Fibroblast of gingiva (primary cell): ENCODE data around the gene TICRR.

Experiments used
- DNase-seq: peaks from one replicate; pipeline ENCODE4 v3.0.0-alpha.2; 2011; ENCODE audit warnings: low read depth

The TICRR gene

DNA sequence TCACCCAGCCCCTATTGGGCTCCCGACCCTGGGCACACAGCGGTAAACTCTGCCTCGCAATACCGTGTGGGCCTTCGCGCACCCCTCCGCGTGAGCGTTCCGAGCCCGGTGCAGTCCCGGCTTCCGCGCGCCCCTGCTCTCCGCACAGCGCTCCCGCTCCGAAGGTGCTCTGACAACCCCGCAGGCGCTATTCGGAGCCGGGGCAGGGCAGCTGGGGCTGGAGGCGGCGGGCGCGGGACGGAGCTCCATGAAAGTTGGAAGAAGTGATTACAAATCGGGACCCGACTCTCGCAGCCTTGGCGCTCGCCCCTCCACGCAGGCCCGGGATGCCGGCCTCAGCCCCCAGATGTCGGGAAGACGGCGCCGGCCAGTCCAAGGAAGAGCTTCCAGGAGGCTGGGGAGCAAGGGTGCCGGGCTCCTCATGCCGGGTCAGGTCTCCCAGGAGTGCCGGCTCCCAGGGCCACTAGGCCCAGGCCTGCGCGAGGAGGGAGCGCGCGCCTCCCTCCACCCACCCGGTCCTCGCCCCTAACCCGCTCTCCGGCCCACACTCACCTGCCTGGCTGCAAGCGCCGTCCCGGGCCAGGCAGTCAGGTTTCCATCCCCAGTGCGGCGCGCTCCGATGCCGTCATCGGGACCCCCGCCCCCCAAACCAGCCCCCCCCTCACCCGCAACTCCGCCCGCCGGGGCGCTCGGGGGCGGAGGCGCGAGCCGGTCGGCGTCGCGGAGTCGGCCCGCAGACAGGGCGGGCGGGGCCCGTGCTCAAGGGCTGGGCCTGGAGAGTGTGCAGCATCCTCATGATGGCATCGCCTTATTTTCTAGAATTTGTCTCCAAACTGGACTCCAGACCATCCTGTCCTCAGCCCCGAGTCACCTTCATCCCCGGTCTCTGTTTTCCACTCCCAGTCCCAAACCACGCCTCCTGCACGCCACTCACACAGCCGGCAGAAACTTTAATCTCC is 79.9 kb downstream of the TICRR start, which contains the start of gene KIF7:
KIF7 (minus strand) TSS at position 621 of the 959 bp plus-strand sequence. CDS start 2,537 bp downstream, outside the sequence.
- peak; percentile 51 for DNase-seq

- no peak for DNase-seq
These were observed 81.0 kb downstream of the TICRR start for GRCh38 chr15:89656116-89656815.

- no peak for DNase-seq
These were observed 82.5 kb downstream of the TICRR start for GRCh38 chr15:89657686-89658200.

DNA sequence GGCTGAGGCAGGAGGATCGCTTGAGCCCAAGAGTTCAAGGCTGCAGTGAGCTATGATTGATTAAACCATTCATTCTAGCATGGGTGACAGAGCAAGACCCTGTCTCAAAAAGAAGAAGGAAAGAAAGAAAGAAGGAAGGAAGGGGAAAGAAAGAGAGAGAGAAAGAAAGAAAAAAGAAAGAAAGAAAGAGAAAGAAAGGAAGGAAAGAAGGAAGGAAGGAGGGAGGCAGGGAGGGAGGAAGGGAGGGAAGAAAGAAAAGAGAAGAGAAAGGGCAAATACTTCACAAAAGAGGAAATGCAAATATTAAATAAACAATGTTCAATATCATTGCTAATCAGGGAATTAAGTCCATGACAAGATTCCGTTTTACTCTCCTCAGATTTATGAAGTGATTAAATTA is 84.0 kb downstream of the TICRR start:
- DNase-seq = no peak

- DNase-seq = no peak
These were observed 85.3 kb downstream of the TICRR start for GRCh38 chr15:89660556-89660955.

GRCh38 chr15:89662893-89663626 is 87.8 kb downstream of the TICRR start:
- DNase-seq = peak; percentile 92

GRCh38 chr15:89664441-89665350 is 89.4 kb downstream of the TICRR start:
- DNase-seq = no peak

GRCh38 chr15:89665449-89666181 is 90.3 kb downstream of the TICRR start:
- DNase-seq = peak; percentile 65

GRCh38 chr15:89666184-89666857 is 91.1 kb downstream of the TICRR start:
- DNase-seq = no peak

DNA sequence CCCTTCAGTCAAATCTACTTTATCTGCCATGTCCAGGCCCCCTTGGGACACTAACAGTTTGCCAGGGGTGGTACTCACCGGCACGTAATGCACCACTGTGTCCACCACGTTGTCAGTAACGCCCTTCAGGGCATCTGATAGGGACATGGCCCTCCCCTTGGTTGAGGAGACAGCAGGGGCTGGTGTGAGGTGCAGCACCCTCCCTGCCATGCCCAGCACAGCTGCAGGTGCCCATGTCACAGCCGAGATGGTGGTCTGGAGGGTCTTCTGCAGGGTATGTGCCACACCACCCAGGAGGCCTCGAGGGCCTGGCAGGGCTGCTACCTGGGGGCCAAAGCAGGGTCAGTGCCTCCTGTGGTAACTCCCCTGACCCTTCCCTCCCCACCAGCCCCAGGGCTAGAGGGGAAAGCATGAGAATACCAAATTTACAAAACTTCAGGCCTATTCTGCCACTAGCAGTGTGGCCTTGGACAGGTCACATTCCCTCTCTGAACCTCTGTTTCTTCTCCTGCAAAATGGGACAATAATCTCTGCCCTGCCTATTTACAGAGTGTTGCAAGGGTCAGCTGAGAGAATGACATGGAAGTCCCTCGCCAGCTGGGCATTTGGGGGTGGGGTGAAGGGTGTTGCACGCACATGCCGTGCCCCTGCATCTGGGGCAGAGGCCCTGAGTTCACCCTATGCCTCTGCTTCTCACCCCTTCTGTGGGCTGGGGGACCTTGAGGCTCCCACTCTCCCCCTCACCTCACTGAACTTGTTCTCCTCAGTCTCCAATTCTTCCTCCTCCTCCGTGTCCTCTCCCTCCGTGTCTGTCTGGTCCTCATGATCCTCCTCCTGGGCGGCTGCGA is 91.8 kb downstream of the TICRR start:
- DNase-seq = no peak

- no peak for DNase-seq
These were observed 92.4 kb downstream of the TICRR start for GRCh38 chr15:89667706-89667960.

DNA sequence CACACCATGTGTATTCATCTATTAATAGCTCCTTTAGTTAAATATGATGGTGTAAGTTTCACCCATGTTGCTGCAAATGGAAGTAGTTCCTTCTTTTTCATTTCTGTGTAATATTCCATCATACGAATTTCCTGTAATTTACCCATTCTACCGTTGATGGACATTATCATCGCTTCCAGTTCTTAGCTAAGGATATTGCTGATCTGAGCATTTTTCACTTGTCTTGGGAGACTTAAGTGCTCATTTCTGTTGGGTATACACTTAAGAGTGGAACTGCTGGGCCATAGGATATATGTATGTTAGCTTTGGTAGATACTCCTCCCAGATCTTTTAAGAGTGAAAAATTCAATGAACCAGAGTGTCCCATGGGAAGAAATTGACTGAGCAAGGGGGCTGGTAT is 92.9 kb downstream of the TICRR start:
- no peak for DNase-seq

DNA sequence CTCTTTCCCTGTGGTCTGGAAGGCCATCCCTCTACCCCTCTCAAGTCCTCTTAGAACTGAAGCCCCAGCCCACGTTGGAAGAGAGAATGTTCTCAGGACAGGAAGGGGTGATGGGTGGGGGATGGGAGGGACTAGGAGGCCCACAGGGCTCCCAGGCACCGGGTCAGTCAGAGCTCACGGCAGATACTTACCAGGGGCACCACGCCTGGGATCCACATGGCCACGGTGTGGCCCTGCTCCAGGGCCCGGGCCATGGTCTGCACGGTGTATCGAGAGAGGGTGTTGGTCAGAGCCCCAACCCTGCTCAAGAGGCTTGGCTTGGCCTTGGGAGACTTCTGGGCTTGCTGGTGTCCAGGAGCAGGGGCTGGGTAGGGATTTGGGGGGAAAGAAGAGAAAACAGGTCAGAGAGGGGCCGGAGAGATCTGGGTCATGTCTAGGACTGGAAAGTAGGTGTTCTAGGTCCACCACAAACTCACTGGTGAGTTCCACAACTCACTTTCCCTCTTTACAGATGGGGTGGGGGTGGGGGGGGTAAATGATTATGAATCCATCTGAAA is 94.1 kb downstream of the TICRR start:
- no peak for DNase-seq

- DNase-seq = no peak
These were observed 94.7 kb downstream of the TICRR start for GRCh38 chr15:89669941-89670340.

DNA sequence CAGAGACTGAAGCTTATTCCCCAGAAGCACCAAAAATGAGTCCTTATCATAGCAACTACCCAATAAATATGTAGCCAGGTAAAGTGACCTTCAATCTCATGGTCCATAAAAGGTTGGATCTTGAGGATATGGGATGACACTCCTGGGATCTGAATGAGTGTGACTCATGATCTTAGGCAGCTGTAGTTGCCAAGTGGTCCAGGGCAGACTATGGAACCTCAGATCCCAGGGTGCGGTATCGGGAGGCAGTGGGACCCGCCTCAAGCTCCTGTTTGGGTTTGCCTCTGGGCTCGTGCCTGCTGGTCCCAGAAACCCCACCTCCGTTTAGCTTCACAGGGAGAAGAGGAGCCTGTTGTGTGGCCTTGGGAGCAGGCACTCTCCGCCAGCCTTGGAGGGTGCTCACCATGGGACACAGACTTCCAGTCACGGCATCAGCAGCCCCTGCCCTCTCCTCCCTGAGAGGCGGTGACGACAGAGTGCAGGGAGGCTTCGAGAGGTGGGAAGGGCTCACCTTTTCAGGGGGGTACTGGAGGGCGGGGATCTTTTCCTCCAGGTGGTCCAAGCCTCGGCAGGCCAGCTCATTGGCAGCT is 95.8 kb downstream of the TICRR start:
- no peak for DNase-seq

- no peak for DNase-seq
These were observed 96.4 kb downstream of the TICRR start for GRCh38 chr15:89671687-89672086.

- peak; percentile 50 for DNase-seq
These were observed 97.2 kb downstream of the TICRR start for GRCh38 chr15:89672221-89673164.
